ENCODE measurements around the gene PTMS.
A peak's percentile ranks its signal among the peaks of the same experiment; 100 is the strongest.

Gene PTMS

GRCh38 chr12:6817662-6818157, 51.5 kb downstream of the PTMS start (continued):
- TF ChIP-seq ZNF18 (tag by site-specific recombination; IDR thresholded peaks at IDR 0.05) (peak; percentile 99), ZSCAN23 (tag by site-specific recombination; IDR thresholded peaks at IDR 0.05) (no peak), OSR2 (tag by site-specific recombination; IDR thresholded peaks at IDR 0.05) (no peak), ZNF184 (tag by site-specific recombination; IDR thresholded peaks at IDR 0.05) (no peak), TRIM28 (IDR thresholded peaks at IDR 0.05; ENCODE audit: borderline replicate concordance, low read length) (no peak), ZFP69B (tag by site-specific recombination; IDR thresholded peaks at IDR 0.05) (no peak), ZBTB49 (tag by site-specific recombination; IDR thresholded peaks at IDR 0.05; ENCODE audit: low read depth) (no peak; the same call in 1 of the 2 replicates), ZSCAN16 (tag by site-specific recombination; IDR thresholded peaks at IDR 0.05) (no peak), ZNF513 (tag by site-specific recombination; IDR thresholded peaks at IDR 0.05) (no peak), ZNF341 (tag by site-specific recombination; IDR thresholded peaks at IDR 0.05; ENCODE audit: low read depth) (no peak), ZFHX2 (tag by site-specific recombination; conservative IDR thresholded peaks at IDR 0.05) (peak; percentile 65), ZNF48 (tag by site-specific recombination; IDR thresholded peaks at IDR 0.05) (no peak), ZBTB21 (tag by site-specific recombination; IDR thresholded peaks at IDR 0.05) (no peak), ZNF639 (tag by site-specific recombination; IDR thresholded peaks at IDR 0.05) (no peak), ZFP41 (tag by site-specific recombination; IDR thresholded peaks at IDR 0.05; ENCODE audit: borderline replicate concordance) (no peak), BCL6B (tag by site-specific recombination; IDR thresholded peaks at IDR 0.05) (no peak), ZNF23 (tag by site-specific recombination; IDR thresholded peaks at IDR 0.05; ENCODE audit: borderline replicate concordance) (no peak), ZSCAN18 (tag by site-specific recombination; IDR thresholded peaks at IDR 0.05) (no peak), ZNF747 (tag by site-specific recombination; IDR thresholded peaks at IDR 0.05) (no peak), ZNF571 (tag by site-specific recombination; IDR thresholded peaks at IDR 0.05) (no peak), ZNF621 (tag by site-specific recombination; IDR thresholded peaks at IDR 0.05) (no peak), PBX3 (CRISPR knock-in tag; IDR thresholded peaks at IDR 0.05) (no peak), ZFP37 (tag by site-specific recombination; IDR thresholded peaks at IDR 0.05) (no peak), YY2 (tag by site-specific recombination; IDR thresholded peaks at IDR 0.05) (0 out of 2 replicates have a peak, but pooled peaks have one; percentile 15), HOXD13 (CRISPR knock-in tag; IDR thresholded peaks at IDR 0.05; ENCODE audit: borderline replicate concordance) (no peak), ZNF112 (tag by site-specific recombination; IDR thresholded peaks at IDR 0.05) (no peak), ZBTB20 (tag by site-specific recombination; IDR thresholded peaks at IDR 0.05) (no peak), ZNF350 (tag by site-specific recombination; IDR thresholded peaks at IDR 0.05) (no peak), ZNF366 (tag by site-specific recombination; conservative IDR thresholded peaks at IDR 0.05) (no peak), ZBTB7A (tag by site-specific recombination; IDR thresholded peaks at IDR 0.05; ENCODE audit: low read depth) (no peak), GLI2 (tag by site-specific recombination; IDR thresholded peaks at IDR 0.05; ENCODE audit: borderline replicate concordance, low read depth) (no peak), KLF1 (tag by site-specific recombination; IDR thresholded peaks at IDR 0.05) (no peak)
